ENCODE measurements around the gene WBP11. TPM values are rescaled to one million over a fixed set of nuclear protein-coding genes. Genes with fewer than 3 reads are reported as not detected.

Gene WBP11
- total RNA-seq = 100 to 1,000 TPM; 102 to 116 TPM

DNA sequence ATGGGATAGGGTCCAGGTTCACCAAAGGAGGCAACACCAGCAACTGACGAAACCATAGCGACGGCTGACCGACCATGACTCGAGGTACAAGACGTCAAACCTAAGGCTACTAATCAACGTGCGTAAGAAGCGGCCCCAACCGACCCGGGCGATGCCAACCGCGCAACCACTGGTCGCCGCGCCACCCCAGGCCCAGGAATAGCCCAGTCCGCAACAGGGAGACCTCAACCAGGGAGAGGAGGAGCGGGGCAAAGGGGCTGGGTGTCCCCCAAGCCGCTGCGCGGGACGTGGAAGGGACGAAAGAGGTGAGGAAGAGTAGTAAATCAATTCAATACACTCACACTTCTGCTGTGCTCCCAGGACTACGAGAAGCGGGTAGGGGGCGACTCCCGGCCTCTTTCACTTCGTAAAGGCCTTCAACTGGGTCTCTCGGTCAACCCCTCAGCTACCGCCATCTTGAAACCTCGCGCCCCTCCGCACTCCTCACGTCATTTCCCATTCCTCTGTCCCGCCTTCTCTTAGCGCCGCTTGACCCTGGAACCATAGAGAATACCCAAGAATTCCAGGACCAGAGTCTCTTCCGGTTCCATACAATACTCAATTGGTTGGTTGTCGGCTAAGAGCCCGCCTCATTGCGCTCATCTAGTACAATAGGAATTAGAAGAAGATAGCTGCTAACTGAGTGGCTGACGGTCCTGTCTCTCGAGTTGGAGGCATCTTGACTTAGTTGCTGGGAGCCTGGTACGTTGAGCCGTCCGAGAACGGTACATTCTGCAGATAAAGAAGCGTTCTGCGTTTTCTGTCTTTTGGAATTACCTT, at the start of gene WBP11, which contains the start of gene C12orf60:
Gene WBP11 (minus strand): TSS at position 468 of the 819 bp plus-strand sequence. CDS start 2,095 bp downstream, outside the sequence.
Gene C12orf60 (plus strand): TSS at position 660 of the 819 bp plus-strand sequence. CDS start 19,266 bp downstream, outside the sequence.
- CTCF ChIA-PET = interaction anchor here (0.6 to 7.4 kb wide), 11 partner anchors 9 to 418 kb away, joined by 3 to 81 read pairs (median 4); partner anchors contain the start of gene RERG
- Mint-ChIP-seq H3K4me1 (peaks cover 20% of the 10 kb centered on the region), H3K9me3 (ENCODE audit: low read depth) (no peaks in the 10 kb centered on the region), H3K4me3 (no peak within 1 kb of the TSS), H3K27ac (no peak within 1 kb of the TSS), H3K36me3 (peaks cover 22% of the 10 kb centered on the region), H3K27me3 (no peaks in the 10 kb centered on the region)
- DNase-seq (peak; percentile 95), ATAC-seq (peak; percentile 98)

DNA sequence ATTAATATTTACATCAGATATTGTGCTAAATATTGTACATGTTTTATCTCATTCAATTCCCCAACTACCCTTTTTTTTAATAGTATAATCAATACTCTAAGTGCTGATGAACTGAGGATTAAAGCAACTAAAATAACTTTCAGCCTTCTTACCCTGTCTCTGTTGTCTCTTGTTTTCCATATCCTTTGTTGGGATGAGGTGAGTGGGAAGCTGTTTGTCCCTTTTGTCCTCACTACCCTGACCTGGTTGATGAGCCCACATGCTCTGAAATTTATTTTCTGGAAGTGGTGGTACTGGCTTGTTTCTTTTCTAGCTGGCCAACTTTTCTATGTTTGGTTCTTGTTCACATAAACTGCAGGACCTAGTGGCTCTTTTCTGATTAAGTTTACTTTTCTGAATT, 49.6 kb upstream of the WBP11 start:
- DNase-seq = no peak
- H3K36me3 Mint-ChIP-seq = no peaks in the 10 kb centered on the region
- no peak for ATAC-seq
- CTCF ChIA-PET = no interaction called here
- H3K4me3 Mint-ChIP-seq = no peak overlapping the region
- no peaks in the 10 kb centered on the region for H3K9me3 Mint-ChIP-seq (ENCODE audit: low read depth)
- no peaks in the 10 kb centered on the region for H3K4me1 Mint-ChIP-seq
- no peak overlapping the region for H3K27ac Mint-ChIP-seq
- H3K27me3 Mint-ChIP-seq = no peaks in the 10 kb centered on the region

DNA sequence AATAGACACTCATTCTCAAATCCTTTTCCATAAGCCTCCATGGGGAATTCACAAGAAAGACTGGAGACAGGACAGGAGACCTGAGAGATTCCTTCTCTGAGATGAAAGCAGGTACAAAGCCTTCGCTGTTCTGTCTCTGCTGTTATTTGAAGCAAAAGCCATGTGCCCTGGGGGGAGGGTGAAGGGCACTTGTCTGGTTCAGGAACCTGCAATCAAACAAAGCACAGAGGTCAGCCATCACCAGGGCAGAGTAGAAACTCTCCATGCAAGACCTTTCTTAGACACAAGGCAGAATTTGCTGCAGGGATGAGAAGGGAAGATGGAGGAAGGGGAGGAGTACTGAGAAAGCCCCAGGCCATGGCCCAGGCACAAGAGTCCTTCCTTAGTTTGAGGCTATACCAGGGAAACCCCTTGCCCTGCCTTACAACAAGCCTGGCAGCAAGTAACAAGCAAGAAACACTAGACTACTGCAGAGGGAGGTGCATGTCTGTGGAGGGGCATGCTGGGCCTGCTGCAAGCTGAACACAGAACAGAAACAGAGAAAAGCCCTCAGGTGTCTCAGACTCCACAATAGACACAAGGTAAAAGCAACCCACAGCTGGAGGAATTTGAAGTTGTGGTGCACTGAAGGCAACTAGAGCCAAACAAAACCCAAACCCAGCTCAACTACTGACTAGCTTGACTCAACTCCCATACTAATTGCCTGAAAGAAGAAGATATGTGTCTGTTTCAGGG, 47.8 kb upstream of the WBP11 start:
- H3K9me3 Mint-ChIP-seq (ENCODE audit: low read depth) = no peaks in the 10 kb centered on the region
- no peak overlapping the region for H3K27ac Mint-ChIP-seq
- H3K36me3 Mint-ChIP-seq = no peaks in the 10 kb centered on the region
- no peaks in the 10 kb centered on the region for H3K27me3 Mint-ChIP-seq
- DNase-seq (no peak), ATAC-seq (no peak)
- H3K4me3 Mint-ChIP-seq = no peak overlapping the region
- CTCF ChIA-PET = interaction anchor here (0.6 to 1.1 kb wide), 5 partner anchors 97 to 371 kb away, joined by 3 to 4 read pairs (median 3); no protein-coding TSS in a partner anchor
- peaks cover 2% of the 10 kb centered on the region for H3K4me1 Mint-ChIP-seq

DNA sequence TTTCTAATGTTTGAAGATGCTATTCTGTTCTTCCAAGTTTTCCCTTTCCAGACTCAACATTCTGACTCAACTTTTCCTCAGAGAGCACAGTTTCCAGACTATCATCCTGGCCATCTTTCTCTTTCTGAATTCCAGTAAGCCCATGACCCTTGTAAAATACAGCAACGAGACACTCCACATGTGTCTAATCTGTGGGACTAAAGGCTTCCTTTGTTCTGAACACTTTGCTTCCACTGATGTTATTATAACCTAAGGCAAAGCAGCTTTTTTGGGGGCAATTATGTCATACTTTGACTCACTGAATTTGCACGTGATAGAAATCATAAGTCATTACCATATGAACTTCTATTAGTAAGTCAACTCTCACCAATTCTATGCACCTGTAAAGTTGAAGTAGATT, 46.4 kb upstream of the WBP11 start:
- ATAC-seq (no peak), DNase-seq (no peak)
- no peaks in the 10 kb centered on the region for H3K36me3 Mint-ChIP-seq
- H3K9me3 Mint-ChIP-seq (ENCODE audit: low read depth) = no peaks in the 10 kb centered on the region
- H3K4me1 Mint-ChIP-seq = peaks cover 4% of the 10 kb centered on the region
- H3K4me3 Mint-ChIP-seq = no peak overlapping the region
- H3K27ac Mint-ChIP-seq = no peak overlapping the region
- no peaks in the 10 kb centered on the region for H3K27me3 Mint-ChIP-seq
- CTCF ChIA-PET = interaction anchor here (1.2 kb wide), 1 partner anchor 34 kb away, joined by 3 read pairs; no protein-coding TSS in a partner anchor

DNA sequence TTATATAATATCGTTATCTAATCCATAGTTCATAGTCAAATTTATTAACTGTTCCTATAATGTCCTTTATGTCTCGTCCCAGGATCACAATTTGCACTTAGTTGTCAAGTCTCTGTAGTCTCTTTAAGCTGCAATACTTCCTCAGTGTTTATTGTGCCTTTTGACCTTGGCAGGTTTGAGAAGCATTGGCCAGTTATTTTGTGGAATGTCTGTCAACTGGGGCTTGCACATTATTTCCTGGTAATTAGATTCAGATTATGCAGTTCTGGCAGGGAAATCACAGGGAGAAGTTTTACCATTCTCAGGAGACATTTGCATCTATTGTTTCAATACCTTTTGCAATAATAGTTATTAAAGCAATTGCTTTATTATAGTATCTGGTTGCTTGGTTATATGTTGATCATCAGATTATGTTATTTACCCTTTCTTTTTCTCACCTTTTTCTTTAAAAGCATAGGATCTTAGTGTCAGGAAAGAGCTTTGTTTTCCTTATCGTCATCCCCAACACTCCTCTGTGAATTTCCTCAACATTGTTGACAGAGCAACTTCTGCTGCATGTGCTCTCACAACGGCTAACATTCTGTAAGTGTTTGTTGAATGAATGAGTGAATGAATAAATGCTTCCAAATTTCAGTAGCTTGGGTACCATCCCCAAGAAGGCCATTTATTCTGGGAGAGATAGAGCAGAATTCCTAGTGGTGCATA, 43.8 kb upstream of the WBP11 start:
- Mint-ChIP-seq H3K4me1 (peaks cover 4% of the 10 kb centered on the region), H3K36me3 (no peaks in the 10 kb centered on the region), H3K27ac (no peak overlapping the region), H3K27me3 (no peaks in the 10 kb centered on the region), H3K9me3 (ENCODE audit: low read depth) (no peaks in the 10 kb centered on the region), H3K4me3 (no peak overlapping the region)
- CTCF ChIA-PET = interaction anchor here (0.6 to 7.7 kb wide), 8 partner anchors 10 to 374 kb away, joined by 3 to 62 read pairs (median 3); partner anchors contain the start of genes ERP27 and RERG
- ATAC-seq (no peak), DNase-seq (no peak)

DNA sequence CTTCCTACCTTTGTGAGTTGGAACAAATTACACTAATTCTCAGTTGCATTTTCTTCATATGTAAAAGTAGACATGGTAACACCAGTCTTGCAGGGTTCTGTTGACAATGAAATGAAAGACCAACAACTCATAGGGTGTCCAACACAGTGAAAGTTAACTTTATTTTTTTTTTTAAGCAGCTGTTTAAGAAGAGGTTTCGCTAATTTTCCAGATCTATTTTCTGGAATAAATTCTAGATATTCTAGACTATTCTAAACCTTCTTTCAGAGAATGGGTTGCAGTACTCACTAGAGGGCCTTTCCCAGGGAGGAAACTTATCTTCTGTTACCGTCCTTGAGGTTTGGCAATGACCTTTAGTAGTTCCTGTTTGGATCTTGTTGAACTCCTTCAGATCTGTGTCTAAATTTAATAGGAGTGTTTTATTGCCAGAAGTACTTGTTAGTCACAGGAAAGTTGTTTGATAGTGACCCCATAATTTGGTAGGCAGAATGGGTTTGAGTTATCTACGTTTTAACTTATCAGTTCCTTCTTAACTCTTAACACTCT, 42.8 kb upstream of the WBP11 start:
- Mint-ChIP-seq H3K4me1 (peaks cover 4% of the 10 kb centered on the region), H3K9me3 (ENCODE audit: low read depth) (no peaks in the 10 kb centered on the region), H3K27me3 (no peaks in the 10 kb centered on the region), H3K27ac (no peak overlapping the region), H3K36me3 (no peaks in the 10 kb centered on the region), H3K4me3 (no peak overlapping the region)
- CTCF ChIA-PET = interaction anchor here (0.6 to 7.7 kb wide), 7 partner anchors 9 to 375 kb away, joined by 3 to 62 read pairs (median 3); partner anchors contain the start of genes ERP27 and RERG
- DNase-seq (no peak), ATAC-seq (no peak)

DNA sequence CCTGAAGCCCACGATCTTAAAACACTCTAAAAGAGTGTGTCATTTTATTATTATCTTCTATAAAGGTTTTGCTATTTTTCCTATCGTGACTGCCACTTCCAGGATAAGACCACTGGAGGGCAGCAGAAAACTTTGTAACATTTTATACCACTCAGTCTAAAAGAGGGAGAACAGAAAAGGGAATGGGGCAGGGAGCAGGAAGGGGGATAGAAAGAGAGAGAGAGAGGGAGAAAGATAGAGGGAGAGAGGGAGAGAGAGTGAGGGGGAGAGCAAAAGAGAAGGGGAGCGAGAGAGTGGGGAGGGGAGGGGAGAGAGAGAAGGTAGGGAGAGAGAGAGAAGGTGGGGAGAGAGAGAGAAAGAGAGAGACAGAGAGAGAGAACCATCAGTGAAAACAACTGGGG, 42.1 kb upstream of the WBP11 start:
- Mint-ChIP-seq H3K27me3 (no peaks in the 10 kb centered on the region), H3K4me3 (no peak overlapping the region), H3K9me3 (ENCODE audit: low read depth) (no peaks in the 10 kb centered on the region), H3K36me3 (no peaks in the 10 kb centered on the region), H3K4me1 (peaks cover 4% of the 10 kb centered on the region), H3K27ac (no peak overlapping the region)
- peak; percentile 52 for DNase-seq
- CTCF ChIA-PET = interaction anchor here (0.6 to 7.7 kb wide), 5 partner anchors 9 to 376 kb away, joined by 3 to 62 read pairs (median 4); partner anchors contain the start of gene RERG
- peak; percentile 65 for ATAC-seq

DNA sequence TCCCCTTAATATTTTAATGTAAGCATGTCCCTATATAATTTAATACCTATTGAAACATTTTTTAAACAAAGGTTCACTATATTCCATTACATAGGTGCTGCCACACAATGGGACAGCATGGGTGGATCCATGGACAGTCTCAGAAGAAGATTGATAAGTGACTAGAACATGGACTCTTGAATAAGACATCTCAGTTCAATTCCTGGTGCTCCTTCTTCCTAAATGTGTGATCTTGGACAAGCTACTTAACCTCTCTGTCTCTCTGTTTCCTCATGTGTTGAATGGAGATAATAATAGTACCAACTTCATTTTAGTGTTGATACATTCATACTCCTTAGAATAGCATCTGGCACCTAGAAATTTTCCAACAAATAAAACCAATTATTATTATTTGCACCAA, 41.1 kb upstream of the WBP11 start:
- H3K4me3 Mint-ChIP-seq = no peak overlapping the region
- ATAC-seq = no peak
- H3K4me1 Mint-ChIP-seq = peaks cover 4% of the 10 kb centered on the region
- no peak overlapping the region for H3K27ac Mint-ChIP-seq
- CTCF ChIA-PET = interaction anchor here (0.7 to 7.7 kb wide), 3 partner anchors 10 to 376 kb away, joined by 3 to 62 read pairs (median 3); partner anchors contain the start of gene RERG
- no peaks in the 10 kb centered on the region for H3K36me3 Mint-ChIP-seq
- no peak for DNase-seq
- H3K27me3 Mint-ChIP-seq = peaks cover 5% of the 10 kb centered on the region
- H3K9me3 Mint-ChIP-seq (ENCODE audit: low read depth) = no peaks in the 10 kb centered on the region

DNA sequence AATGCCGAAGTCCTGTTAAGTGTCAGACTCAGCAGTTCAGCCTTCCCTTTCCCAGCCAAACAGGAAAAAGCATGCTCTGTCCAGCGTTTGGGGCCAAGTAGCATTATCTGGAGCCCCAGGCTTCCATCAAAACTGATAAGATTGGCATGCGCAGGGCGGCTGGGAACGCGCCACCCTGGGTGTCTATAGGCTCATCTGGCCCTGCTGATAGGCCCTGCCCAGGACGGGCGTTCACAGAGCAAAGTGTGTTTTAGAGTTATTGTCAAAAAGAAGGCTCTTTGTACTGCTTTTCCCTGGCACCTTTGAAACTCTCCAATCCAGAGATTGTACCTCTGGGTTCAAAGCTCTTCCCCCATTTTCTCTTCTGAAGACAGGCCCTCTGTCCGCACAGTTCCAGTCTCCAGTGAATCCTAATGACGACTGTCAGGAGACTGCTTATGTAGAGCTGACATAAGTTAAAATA, 40.2 kb upstream of the WBP11 start, which contains the start of gene ART4:
Gene ART4 (minus strand): TSS at position 102 of the 463 bp plus-strand sequence. CDS start 413 bp downstream, outside the sequence.
- CTCF ChIA-PET = interaction anchor here (7.7 kb wide), 1 partner anchor 151 kb away, joined by 62 read pairs; no protein-coding TSS in a partner anchor
- peaks cover 9% of the 10 kb centered on the region for H3K27me3 Mint-ChIP-seq
- H3K27ac Mint-ChIP-seq = no peak within 1 kb of the TSS
- ATAC-seq (no peak), DNase-seq (no peak)
- no peaks in the 10 kb centered on the region for H3K36me3 Mint-ChIP-seq
- H3K4me1 Mint-ChIP-seq = peaks cover 4% of the 10 kb centered on the region
- no peaks in the 10 kb centered on the region for H3K9me3 Mint-ChIP-seq (ENCODE audit: low read depth)
- no peak within 1 kb of the TSS for H3K4me3 Mint-ChIP-seq

DNA sequence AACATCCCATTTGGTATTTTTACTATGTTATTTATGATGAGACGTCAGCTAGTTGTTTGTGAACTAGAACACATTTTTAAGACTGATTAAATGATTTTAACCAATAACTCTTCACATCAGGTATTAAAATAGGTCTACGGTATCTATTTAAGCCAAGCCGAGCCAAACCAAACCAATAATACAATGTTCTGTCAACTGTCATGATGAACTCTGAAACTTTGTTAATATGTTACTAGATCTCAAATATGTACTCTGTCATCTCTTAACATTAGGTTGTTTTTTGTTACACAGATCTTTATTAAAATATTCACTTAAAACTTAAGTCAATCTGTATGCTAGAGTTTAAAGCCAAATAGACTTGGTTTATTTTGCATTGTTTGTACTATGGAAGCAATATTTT, 39.0 kb upstream of the WBP11 start:
- peaks cover 9% of the 10 kb centered on the region for H3K27me3 Mint-ChIP-seq
- DNase-seq (no peak), ATAC-seq (no peak)
- H3K36me3 Mint-ChIP-seq = no peaks in the 10 kb centered on the region
- H3K27ac Mint-ChIP-seq = no peak overlapping the region
- CTCF ChIA-PET = interaction anchor here (7.7 kb wide), 1 partner anchor 152 kb away, joined by 62 read pairs; no protein-coding TSS in a partner anchor
- no peak overlapping the region for H3K4me3 Mint-ChIP-seq
- H3K9me3 Mint-ChIP-seq (ENCODE audit: low read depth) = no peaks in the 10 kb centered on the region
- H3K4me1 Mint-ChIP-seq = peaks cover 4% of the 10 kb centered on the region

DNA sequence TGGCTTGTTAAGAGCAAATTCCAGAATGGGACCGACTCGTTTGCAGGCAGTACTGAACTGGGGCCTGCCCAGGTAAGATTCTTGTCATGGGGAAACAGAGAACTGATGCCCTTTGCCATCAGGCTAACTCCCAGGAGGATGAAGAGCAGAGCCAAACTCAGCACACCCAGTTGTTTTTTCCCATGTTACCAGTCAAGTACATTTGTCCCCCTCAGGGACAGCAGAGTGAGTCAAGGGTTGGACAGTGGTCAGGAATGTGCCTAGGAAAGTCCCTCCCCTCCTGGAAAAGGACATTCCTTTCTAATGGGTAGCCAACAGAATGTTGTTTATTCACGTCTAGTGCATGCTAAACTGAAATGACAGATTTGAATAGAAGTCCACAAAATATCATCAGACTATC, 38.5 kb upstream of the WBP11 start:
- no peak overlapping the region for H3K27ac Mint-ChIP-seq
- H3K4me3 Mint-ChIP-seq = no peak overlapping the region
- H3K4me1 Mint-ChIP-seq = peaks cover 4% of the 10 kb centered on the region
- ATAC-seq (no peak), DNase-seq (no peak)
- H3K36me3 Mint-ChIP-seq = no peaks in the 10 kb centered on the region
- no peaks in the 10 kb centered on the region for H3K9me3 Mint-ChIP-seq (ENCODE audit: low read depth)
- peaks cover 11% of the 10 kb centered on the region for H3K27me3 Mint-ChIP-seq
- CTCF ChIA-PET = interaction anchor here (7.7 kb wide), 1 partner anchor 153 kb away, joined by 62 read pairs; no protein-coding TSS in a partner anchor

DNA sequence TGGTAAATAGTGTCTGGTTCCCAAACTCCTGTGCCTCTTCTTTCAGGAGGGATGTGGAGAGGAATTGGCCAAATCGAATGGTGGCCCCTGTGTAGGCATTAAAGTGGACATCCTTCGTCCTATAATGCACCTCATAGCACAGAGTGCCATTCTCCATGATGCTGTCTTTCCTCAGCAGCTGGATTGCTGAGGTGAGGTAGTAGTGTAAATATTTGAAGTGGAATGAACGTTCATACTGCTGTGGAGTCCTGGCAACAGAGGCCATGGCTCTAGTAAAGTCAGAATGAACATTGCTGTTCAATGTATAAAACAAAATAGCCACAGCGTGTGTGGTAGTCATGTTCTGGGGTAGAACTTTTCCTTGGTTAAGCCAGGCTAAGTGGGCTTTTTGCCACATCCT, 37.3 kb upstream of the WBP11 start:
- peaks cover 2% of the 10 kb centered on the region for H3K4me1 Mint-ChIP-seq
- no peak overlapping the region for H3K27ac Mint-ChIP-seq
- no peak overlapping the region for H3K4me3 Mint-ChIP-seq
- CTCF ChIA-PET = no interaction called here
- H3K36me3 Mint-ChIP-seq = no peaks in the 10 kb centered on the region
- H3K9me3 Mint-ChIP-seq (ENCODE audit: low read depth) = no peaks in the 10 kb centered on the region
- peaks cover 12% of the 10 kb centered on the region for H3K27me3 Mint-ChIP-seq
- DNase-seq = no peak
- no peak for ATAC-seq
